HUES48 (cell line): ENCODE measurements around the gene LIM2.

Experiments
- H3K27ac ChIP-seq: one replicate; pipeline ENCODE4 v1.7.0; 2013; ENCODE audit warnings: low read depth, low read length, inconsistent platforms
- H3K27me3 ChIP-seq: 2 replicates; pipeline ENCODE4 v1.6.1; 2013; ENCODE audit warnings: mild to moderate bottlenecking, low read length; ENCODE audit not compliant: control insufficient read depth, insufficient read depth
- H3K36me3 ChIP-seq: 2 replicates; pipeline ENCODE4 v1.6.1; 2013; ENCODE audit warnings: low read length; ENCODE audit not compliant: control insufficient read depth, insufficient read depth
- H3K4me1 ChIP-seq: 2 replicates; pipeline ENCODE4 v1.6.1; 2013; ENCODE audit warnings: mild to moderate bottlenecking, low read length; ENCODE audit not compliant: control insufficient read depth, insufficient read depth
- H3K4me3 ChIP-seq: 2 replicates; pipeline ENCODE4 v1.5.1; 2013; ENCODE audit warnings: mild to moderate bottlenecking, low read depth, low read length
- H3K9ac ChIP-seq: 2 replicates; pipeline ENCODE4 v1.6.1; 2013; ENCODE audit warnings: mild to moderate bottlenecking, low read depth, low read length, moderate library complexity
- H3K9me3 ChIP-seq: 2 replicates; pipeline ENCODE4 v1.6.1; 2013; ENCODE audit warnings: low read length; ENCODE audit not compliant: control insufficient read depth, insufficient read depth

Gene LIM2

GRCh38 chr19:51365211-51365964 is 22.4 kb downstream of the LIM2 start:
- Histone ChIP-seq H3K4me3 (peak overlapping the region; percentile 90), H3K9me3 (no peaks in the 10 kb centered on the region), H3K27me3 (no peaks in the 10 kb centered on the region), H3K9ac (peak overlapping the region; percentile 71), H3K4me1 (peaks cover 21% of the 10 kb centered on the region), H3K27ac (peak overlapping the region; percentile 88), H3K36me3 (no peaks in the 10 kb centered on the region)

GRCh38 chr19:51364200-51365106 is 23.3 kb downstream of the LIM2 start:
- peak overlapping the region; percentile 25 for H3K27ac ChIP-seq
- H3K9ac ChIP-seq, result no peak overlapping the region
- no peaks in the 10 kb centered on the region for H3K27me3 ChIP-seq
- H3K4me1 ChIP-seq, result peaks cover 21% of the 10 kb centered on the region
- no peaks in the 10 kb centered on the region for H3K9me3 ChIP-seq
- H3K4me3 ChIP-seq, result no peak overlapping the region
- no peaks in the 10 kb centered on the region for H3K36me3 ChIP-seq

GRCh38 chr19:51361239-51361638 is 26.5 kb downstream of the LIM2 start:
- H3K4me1 ChIP-seq, result peaks cover 14% of the 10 kb centered on the region
- H3K27ac ChIP-seq, result no peak overlapping the region
- no peaks in the 10 kb centered on the region for H3K9me3 ChIP-seq
- H3K4me3 ChIP-seq, result no peak overlapping the region
- no peaks in the 10 kb centered on the region for H3K36me3 ChIP-seq
- no peak overlapping the region for H3K9ac ChIP-seq
- no peaks in the 10 kb centered on the region for H3K27me3 ChIP-seq

GRCh38 chr19:51359294-51359693 is 28.5 kb downstream of the LIM2 start:
- peaks cover 12% of the 10 kb centered on the region for H3K4me1 ChIP-seq
- no peak overlapping the region for H3K9ac ChIP-seq
- no peaks in the 10 kb centered on the region for H3K9me3 ChIP-seq
- no peak overlapping the region for H3K27ac ChIP-seq
- H3K36me3 ChIP-seq, result no peaks in the 10 kb centered on the region
- H3K27me3 ChIP-seq, result no peaks in the 10 kb centered on the region
- no peak overlapping the region for H3K4me3 ChIP-seq

- Histone ChIP-seq H3K9ac (no peak overlapping the region), H3K27ac (no peak overlapping the region), H3K9me3 (no peaks in the 10 kb centered on the region), H3K4me1 (peaks cover 15% of the 10 kb centered on the region), H3K27me3 (no peaks in the 10 kb centered on the region), H3K36me3 (no peaks in the 10 kb centered on the region), H3K4me3 (no peak overlapping the region)
Observed at GRCh38 chr19:51357952-51358351, 29.8 kb downstream of the LIM2 start.

- Histone ChIP-seq H3K27ac (no peak overlapping the region), H3K4me3 (no peak overlapping the region), H3K4me1 (peaks cover 10% of the 10 kb centered on the region), H3K27me3 (no peaks in the 10 kb centered on the region), H3K9ac (no peak overlapping the region), H3K36me3 (peaks cover under 1% of the 10 kb centered on the region; the same call in 1 of the 2 replicates), H3K9me3 (no peaks in the 10 kb centered on the region)
Observed at GRCh38 chr19:51356159-51356801, 31.5 kb downstream of the LIM2 start.

GRCh38 chr19:51354742-51355148 is 33.0 kb downstream of the LIM2 start:
- H3K9me3 ChIP-seq, result no peaks in the 10 kb centered on the region
- peak overlapping the region; percentile 83 for H3K27ac ChIP-seq
- H3K36me3 ChIP-seq, result peaks cover 8% of the 10 kb centered on the region
- H3K4me3 ChIP-seq, result no peak overlapping the region
- no peaks in the 10 kb centered on the region for H3K27me3 ChIP-seq
- no peak overlapping the region for H3K9ac ChIP-seq
- H3K4me1 ChIP-seq, result peaks cover 10% of the 10 kb centered on the region

- H3K27ac ChIP-seq, result peak overlapping the region; percentile 83
- no peak overlapping the region for H3K9ac ChIP-seq
Observed at GRCh38 chr19:51354103-51354741, 33.6 kb downstream of the LIM2 start.

GRCh38 chr19:51352783-51353360 is 34.9 kb downstream of the LIM2 start:
- Histone ChIP-seq H3K9ac (no peak overlapping the region), H3K27me3 (no peaks in the 10 kb centered on the region), H3K36me3 (peaks cover 8% of the 10 kb centered on the region), H3K4me1 (peaks cover 10% of the 10 kb centered on the region), H3K9me3 (no peaks in the 10 kb centered on the region), H3K4me3 (no peak overlapping the region), H3K27ac (no peak overlapping the region)

More at GRCh38 chr19:51354103-51354741, 33.6 kb downstream of the LIM2 start:
- H3K4me1 ChIP-seq, result peaks cover 10% of the 10 kb centered on the region
- H3K27me3 ChIP-seq, result no peaks in the 10 kb centered on the region
- H3K36me3 ChIP-seq, result peaks cover 8% of the 10 kb centered on the region
- H3K9me3 ChIP-seq, result no peaks in the 10 kb centered on the region
- no peak overlapping the region for H3K4me3 ChIP-seq

- Histone ChIP-seq H3K4me1 (peaks cover 10% of the 10 kb centered on the region), H3K9ac (no peak overlapping the region), H3K9me3 (no peaks in the 10 kb centered on the region), H3K36me3 (peaks cover 8% of the 10 kb centered on the region), H3K27me3 (no peaks in the 10 kb centered on the region), H3K27ac (no peak overlapping the region), H3K4me3 (no peak overlapping the region)
Observed at GRCh38 chr19:51351266-51351990, 36.3 kb downstream of the LIM2 start.
